GM12873 (cell line): Measurements from ENCODE around the gene HLA-DQB1.
A peak's percentile ranks its signal among the peaks of the same experiment; 100 is the strongest.

Experiments used
- CTCF ChIP-seq: IDR thresholded peaks from 2 replicates; pipeline ENCODE4 v1.5.1; 2012; ENCODE audit warnings: low read depth, mild to moderate bottlenecking, moderate library complexity, low read length, control low read depth; ENCODE audit not compliant: insufficient read depth; ENCODE audit errors: missing control alignments

The HLA-DQB1 gene

GRCh38 chr6:32668226-32668747, 1.8 kb upstream of the HLA-DQB1 start:
- TF ChIP-seq CTCF: no peak

GRCh38 chr6:32665661-32666060, 796 bp downstream of the HLA-DQB1 start:
- no peak for TF ChIP-seq CTCF

DNA sequence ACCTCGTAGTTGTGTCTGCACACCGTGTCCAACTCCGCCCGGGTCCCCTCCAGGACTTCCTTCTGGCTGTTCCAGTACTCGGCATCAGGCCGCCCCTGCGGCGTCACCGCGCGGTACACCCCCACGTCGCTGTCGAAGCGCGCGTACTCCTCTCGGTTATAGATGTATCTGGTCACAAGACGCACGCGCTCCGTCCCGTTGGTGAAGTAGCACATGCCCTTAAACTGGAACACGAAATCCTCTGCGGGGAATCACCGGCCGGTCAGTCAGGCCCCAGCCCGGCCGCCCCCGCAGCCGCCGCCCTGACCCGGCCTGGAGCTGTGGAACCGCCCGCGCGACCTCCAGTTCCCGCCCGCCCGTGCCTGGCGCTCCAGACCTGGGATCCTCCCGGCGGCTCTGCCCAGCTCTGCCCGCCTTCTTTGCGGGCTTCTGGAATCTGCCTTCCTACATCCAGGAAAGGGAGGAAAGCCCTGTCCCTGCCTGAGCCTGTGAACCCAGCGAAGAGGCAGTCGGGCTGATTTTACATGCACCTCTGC, 1.6 kb downstream of the HLA-DQB1 start:
- TF ChIP-seq CTCF: peak; percentile 15

DNA sequence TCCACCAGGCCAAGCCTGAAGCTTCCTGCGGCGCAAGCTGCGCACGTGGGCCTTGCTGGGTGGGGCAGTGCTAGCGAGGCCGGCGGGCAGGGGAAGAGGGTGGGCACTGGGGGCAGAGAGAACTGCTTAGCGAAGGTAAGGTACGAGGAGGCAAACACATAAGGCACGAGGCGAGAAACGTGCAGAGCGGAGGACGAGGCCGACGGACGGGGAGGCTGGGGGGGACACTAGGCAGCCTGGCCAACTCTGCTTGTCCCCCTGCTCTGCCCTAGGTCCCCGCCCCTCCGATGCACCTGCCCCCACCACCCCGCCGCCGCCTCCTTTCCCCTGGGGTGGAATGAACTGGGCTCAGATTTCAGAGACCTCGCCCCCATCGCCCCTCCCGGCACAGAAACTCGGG, 2.1 kb downstream of the HLA-DQB1 start:
- no peak for TF ChIP-seq CTCF

DNA sequence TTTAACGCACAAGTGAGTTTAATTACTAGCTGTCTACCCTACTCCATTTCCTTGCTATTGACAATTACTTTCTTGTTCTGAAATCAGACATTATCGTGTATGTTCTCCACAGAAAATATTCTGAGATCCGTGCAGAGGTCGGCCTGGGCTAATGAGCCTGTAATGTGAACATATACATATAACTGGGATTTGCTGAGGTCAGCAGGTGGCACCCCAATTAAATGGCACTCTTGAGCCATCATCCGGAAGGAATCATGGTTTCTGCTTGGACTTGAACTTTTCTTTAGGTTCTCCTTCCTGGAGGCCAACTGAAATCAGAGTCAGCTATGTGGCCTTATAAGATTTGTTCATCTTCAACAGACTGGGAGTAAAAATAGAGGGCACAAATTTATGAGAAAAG, 3.6 kb downstream of the HLA-DQB1 start:
- no peak for TF ChIP-seq CTCF

- no peak for TF ChIP-seq CTCF
These were observed 4.4 kb downstream of the HLA-DQB1 start for GRCh38 chr6:32662099-32662498.

DNA sequence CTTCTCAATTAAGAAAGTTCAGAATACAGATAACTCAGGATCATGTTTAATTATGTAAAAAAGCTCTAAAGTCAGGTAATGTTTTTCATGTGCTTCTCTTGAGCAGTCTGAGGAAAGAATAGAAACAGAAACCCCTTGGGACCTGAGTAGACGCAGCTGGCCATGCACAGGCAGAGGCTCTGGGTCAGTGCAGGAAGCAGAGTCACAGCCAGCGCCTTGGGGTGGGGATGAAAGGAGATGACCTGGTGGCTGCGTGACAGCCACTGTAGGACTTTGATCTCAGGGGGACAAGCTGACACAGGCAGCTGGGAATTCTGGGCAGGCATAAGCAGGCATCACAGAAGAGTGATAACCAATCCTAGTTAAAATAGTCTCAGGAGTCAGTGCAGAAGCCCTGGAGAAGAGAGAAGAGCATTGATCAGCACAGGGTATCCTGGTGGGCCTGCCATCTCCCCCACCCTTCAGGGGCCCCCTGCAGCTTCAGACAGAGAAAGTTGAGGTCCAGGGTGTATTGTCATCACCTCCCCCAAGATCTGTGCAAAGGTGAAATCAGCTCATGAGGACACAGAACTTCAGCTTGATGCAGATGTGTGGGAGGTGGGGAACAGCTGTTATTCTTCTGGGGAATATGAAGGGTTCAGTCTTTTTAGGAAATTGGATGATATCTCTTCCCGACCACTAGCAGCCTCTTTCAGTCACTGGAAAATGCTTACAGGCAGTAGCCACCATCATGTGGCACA, 6.4 kb downstream of the HLA-DQB1 start:
- TF ChIP-seq CTCF: no peak
